Fibroblast of lung (primary cell): ENCODE measurements around the gene ARHGAP18.

Experiments
- CTCF ChIP-seq, 2 donors: IDR thresholded peaks in 1 of 2; conservative IDR thresholded peaks in 1 of 2; 1 replicate in 1 of 2; 2 replicates in 1 of 2; pipeline ENCODE4 v1.5.1; 2011 to 2012; ENCODE audit warnings: low read length in 2 of 2, control low read depth in 1 of 2, inconsistent platforms in 1 of 2, low read depth in 1 of 2, mild to moderate bottlenecking in 1 of 2
- EZH2 ChIP-seq: IDR thresholded peaks from 2 replicates; pipeline ENCODE4 v1.5.1; 2012; ENCODE audit warnings: low read length, control low read depth, mild to moderate bottlenecking; ENCODE audit errors: missing control alignments

GRCh38 chr6:129635396-129636130 is 74.4 kb downstream of the ARHGAP18 start:
- TF ChIP-seq CTCF (conservative IDR thresholded peaks at IDR 0.05 in 1 of 2, IDR thresholded peaks at IDR 0.05 in 1 of 2; ENCODE audit: low read depth in 1 of 2, low read length in 2 of 2) (no peak), EZH2 (no peak)
